ENCODE results near the gene KIF26A.

KIF26A gene

DNA sequence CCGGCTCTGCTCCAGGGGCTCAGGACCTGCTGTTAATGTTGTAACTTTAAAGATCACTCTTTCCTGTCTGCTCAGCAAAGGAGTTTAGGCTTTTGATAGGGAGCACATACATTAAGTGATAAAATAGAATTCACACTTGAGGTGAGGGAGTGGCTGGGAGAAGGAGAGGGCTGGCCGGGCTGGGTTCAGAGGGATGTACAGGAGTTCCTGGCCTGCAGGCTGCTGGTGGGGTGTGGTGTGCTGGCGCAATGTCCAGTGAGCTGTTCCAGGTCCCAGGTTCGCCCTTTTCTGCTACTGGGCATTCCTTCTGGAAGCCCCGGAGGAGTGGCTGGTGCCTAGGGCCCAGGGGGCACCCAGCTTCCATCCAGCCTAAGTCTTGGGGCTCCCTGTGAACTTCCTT is 17.8 kb downstream of the KIF26A start:
- DNase-seq (ENCODE audit: low spot score): no peak

- DNase-seq (ENCODE audit: low spot score): peak; percentile 31
Measured at GRCh38 chr14:104157016-104157928, 18.9 kb downstream of the KIF26A start.

GRCh38 chr14:104158827-104159798 is 20.7 kb downstream of the KIF26A start:
- peak; percentile 72 for DNase-seq (ENCODE audit: low spot score)

DNA sequence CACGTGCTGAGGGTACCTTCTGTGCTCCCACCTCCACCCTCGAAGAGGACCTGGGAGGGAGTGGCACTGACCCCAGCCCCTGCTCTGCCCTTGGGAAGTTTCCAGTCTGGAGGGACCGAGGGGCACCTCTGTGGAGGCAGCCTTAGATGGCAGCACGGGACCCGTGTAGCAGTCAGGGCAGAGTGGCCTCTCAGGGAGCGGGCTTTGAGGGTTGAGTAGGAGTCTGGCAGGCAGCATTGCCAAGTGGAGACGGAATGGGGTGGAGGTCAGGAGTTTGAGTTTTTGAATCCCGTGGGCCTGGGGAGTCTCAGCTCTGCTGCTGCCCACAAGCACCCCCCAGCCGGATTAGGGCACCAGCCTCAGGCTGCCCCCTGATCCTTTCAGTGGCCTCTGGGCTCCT is 21.6 kb downstream of the KIF26A start:
- DNase-seq (ENCODE audit: low spot score): no peak

GRCh38 chr14:104161602-104162367 is 23.4 kb downstream of the KIF26A start:
- DNase-seq (ENCODE audit: low spot score): no peak

DNA sequence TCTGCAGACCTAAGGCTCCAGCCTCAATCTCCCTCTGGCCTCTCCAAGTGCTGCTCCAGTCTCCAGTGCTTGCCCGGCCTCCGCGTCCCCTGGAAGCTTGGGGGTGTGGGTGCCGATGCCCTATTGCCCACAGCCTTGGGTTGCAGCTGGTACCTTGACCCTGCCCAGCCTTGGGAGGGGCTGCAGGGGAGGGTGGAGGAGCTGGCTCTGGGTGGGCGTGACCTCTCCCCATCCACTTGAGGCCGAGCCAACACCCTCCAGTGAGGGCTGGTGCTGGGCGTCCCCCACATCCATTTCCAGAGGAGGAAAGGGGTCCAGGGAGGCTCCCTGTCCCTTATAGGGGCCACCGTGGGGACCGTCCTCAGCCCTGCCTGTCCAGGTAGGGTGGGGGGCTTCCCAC is 24.1 kb downstream of the KIF26A start:
- DNase-seq (ENCODE audit: low spot score): no peak

- no peak for DNase-seq (ENCODE audit: low spot score)
Measured at GRCh38 chr14:104163541-104163940, 25.2 kb downstream of the KIF26A start.

GRCh38 chr14:104164041-104164440 is 25.7 kb downstream of the KIF26A start:
- DNase-seq (ENCODE audit: low spot score): no peak

DNA sequence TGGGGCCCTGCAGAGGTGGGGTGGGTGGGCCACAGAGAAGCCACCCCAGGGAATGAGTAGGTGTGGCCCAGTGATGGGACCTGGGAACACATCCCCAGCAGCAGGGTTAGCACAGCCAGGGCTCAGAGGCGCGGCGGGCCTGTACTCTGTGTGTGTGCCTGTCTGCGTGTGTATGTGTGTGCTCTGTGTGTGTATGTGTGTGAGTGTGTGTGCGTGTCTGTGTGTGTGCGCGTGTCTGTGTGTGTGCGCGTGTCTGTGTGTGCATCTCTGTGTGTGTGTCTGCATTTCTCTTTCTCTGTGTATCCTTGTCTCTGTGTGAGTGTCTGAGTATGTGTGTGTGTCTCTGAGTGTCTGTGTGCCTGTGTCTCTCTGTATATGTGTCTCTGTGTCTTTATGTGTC is 26.1 kb downstream of the KIF26A start:
- no peak for DNase-seq (ENCODE audit: low spot score)

- no peak for DNase-seq (ENCODE audit: low spot score)
Measured at GRCh38 chr14:104166698-104167097, 28.3 kb downstream of the KIF26A start.

DNA sequence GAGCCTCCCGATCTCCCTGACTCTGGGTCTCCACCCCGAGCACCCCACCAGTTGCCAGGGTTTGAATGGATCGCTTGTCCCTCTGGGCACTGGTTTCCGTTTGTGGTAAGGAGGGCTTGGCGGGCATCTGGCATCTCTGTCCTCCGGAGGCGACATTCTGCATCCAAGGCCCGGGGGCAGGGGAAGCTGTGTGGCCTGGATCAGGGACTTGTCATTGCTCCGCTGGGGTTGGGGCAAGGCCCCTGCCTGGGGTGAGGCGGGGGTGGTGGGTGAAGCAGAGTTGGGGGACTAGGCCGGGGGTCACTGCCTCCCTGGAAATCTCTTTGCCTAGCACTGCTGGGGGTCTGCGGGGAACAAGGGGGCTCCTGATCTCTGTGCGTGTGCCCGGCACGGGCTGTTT is 30.2 kb downstream of the KIF26A start:
- no peak for DNase-seq (ENCODE audit: low spot score)

DNA sequence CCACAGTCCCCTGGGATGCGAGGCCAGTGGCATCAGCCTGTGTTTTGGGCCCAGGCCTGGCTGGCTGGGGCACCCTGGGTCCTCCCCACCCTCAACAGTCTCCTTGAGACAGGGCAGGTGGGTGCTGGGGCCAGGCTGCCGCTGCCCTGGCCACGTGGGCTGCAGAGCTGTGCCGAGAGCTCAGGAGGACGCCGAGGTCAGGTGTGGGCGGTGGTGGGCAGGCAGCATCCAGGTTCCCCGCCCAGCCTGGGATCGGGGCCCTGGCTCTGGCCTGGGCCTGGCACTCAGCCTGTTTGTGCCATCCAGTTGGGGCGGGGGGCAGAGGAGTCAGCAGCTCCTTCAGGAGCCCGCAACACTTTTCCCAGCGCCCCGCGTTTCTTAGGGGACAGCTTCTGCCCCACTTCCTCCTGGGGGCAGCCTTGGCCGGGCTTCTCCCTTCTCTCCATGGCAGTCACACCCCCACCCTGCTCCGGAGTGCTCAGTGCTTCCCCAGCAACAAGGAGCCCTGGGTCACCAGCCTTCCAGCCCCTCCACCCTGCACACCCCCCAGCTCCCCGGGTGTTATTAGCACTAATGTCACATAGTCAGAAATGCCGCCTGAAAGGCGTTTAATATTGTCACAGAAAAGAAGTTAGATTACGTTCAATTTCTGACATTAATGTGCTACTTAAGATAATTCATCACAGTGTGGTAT is 30.8 kb downstream of the KIF26A start:
- DNase-seq (ENCODE audit: low spot score): no peak

DNA sequence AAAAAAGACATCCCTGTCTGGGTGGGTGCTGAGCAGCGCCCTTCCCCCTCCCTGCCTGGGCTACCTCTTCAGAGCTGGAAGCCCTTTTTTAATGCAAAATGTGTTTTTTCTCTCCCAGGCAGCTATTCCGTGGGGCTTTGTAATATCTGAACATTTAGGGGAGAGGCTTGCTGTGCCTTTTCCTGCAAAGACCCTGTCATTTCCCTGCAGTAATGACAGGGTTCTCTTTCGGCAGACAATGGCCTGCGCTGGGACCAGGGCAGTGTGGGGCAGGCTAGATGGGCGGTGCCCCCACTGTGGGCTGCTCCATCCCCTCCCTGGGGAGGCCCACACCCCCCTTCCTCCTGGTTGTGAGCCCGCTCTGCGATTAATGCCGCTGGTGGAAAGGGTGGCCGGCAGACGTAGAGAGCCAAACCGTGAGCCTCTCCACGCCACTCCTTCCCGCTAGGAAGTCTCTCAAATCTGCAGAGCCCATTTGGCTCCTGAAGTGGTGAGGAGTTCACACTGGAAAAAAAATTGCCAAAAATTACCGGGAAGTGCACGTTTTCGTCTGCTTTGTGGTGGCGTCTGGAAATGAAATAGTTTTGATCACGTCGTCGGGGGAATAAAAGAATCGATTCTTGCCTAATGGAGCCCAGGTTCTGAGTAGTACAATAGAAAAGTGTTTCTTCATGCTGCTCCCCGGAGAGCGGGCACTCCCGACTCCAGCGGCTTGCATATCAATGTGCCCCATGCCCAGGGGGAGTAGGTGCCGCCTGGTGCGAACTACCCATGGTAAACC is 31.5 kb downstream of the KIF26A start:
- no peak for DNase-seq (ENCODE audit: low spot score)

- no peak for DNase-seq (ENCODE audit: low spot score)
Measured at GRCh38 chr14:104171029-104171697, 32.8 kb downstream of the KIF26A start.

- DNase-seq (ENCODE audit: low spot score): no peak
Measured at GRCh38 chr14:104171895-104172294, 33.5 kb downstream of the KIF26A start.

DNA sequence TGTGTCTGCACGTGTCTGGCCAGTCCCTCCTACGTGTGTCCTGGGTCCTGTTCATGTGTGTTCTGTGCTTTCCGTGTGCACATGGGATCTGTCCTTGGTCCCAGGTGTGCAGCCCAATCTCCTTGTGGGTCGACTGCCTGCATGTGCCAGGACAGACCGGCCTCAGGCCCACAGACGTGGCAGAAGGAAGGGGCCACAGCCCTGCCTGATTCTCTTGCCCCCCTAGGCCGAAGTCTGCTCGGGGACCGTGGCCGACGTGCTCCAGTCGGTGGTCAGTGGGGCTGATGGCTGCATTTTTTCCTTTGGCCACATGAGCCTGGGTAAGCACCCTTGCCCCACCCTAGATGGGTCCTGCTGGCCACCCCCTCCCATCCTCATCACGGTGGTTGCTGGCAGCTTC is 34.0 kb downstream of the KIF26A start:
- DNase-seq (ENCODE audit: low spot score): no peak

- no peak for DNase-seq (ENCODE audit: low spot score)
Measured at GRCh38 chr14:104172880-104173279, 34.5 kb downstream of the KIF26A start.

DNA sequence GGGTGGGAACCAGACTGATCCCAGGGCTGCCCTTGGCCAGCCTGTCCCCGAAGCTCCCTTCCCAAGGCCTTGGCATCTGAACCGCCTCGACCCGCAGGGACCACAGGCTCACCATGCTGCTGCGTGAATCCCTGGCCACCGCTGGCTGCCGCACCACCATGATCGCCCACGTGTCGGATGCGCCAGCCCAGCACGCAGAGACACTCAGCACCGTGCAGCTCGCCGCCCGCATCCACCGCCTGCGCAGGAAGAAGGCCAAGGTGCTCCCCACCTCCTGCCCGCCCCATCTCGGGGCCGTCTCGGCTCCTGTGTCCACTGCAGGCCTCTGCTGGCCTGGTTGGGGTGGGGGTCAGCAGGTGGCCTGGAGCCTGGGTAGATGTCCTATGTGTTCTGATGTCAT is 35.7 kb downstream of the KIF26A start:
- no peak for DNase-seq (ENCODE audit: low spot score)

GRCh38 chr14:104175041-104175440 is 36.7 kb downstream of the KIF26A start:
- DNase-seq (ENCODE audit: low spot score): no peak

GRCh38 chr14:104175811-104176210 is 37.4 kb downstream of the KIF26A start:
- DNase-seq (ENCODE audit: low spot score): no peak

Measured in SK-N-DZ (cell line).